SK-N-SH (cell line): ENCODE results near the gene MAPK14. TPM values are rescaled to one million over a fixed set of nuclear protein-coding genes. Genes with fewer than 3 reads are reported as not detected.

Experiments used
- CTCF ChIA-PET: fragments of 300-600, 350-600 bp; formaldehyde crosslinking; extraction: SDS; loops from one replicate; lab custom pipeline; 2021; lab: Yijun Ruan, JAX
- POLR2A ChIA-PET: fragments of 350-600 bp; sonication (Branson Sonifier 250); formaldehyde crosslinking; extraction: SDS; loops from one replicate; lab custom pipeline; 2020; ENCODE audit warnings: antibody characterized with exemption, inconsistent platforms; lab: Yijun Ruan, JAX
- DNase-seq: peaks from one replicate; pipeline ENCODE4 v3.0.0; 2012
- H2AFZ ChIP-seq: fragments of 200-600 bp; sonication (generic); 2 replicates; pipeline ENCODE4 v1.8.1; 2016; ENCODE audit warnings: antibody characterized with exemption, mild to moderate bottlenecking, low read depth
- H3F3A ChIP-seq: fragments of 200-600 bp; sonication (generic); replicated peaks from 2 replicates; pipeline ENCODE3; 2016; ENCODE audit warnings: antibody characterized with exemption, mild to moderate bottlenecking; ENCODE audit not compliant: insufficient read depth
- H3K27ac ChIP-seq, 2 experiments: fragments of 200-500 bp in 1 of 2; fragments of 200-600 bp in 1 of 2; sonication (Bioruptor generic) in 1 of 2; sonication (generic), shearing (Covaris generic) in 1 of 2; 2 replicates each; pipeline versions ENCODE4 v1.5.1 to v1.6.1; 2014 to 2016; ENCODE audit warnings: low read depth in 2 of 2, inconsistent platforms in 1 of 2, low read length in 1 of 2, mild to moderate bottlenecking in 1 of 2, mixed read lengths in 1 of 2
- H3K27me3 ChIP-seq: fragments of 200-600 bp; sonication (generic), shearing (Covaris generic); 2 replicates; pipeline ENCODE4 v1.6.1; 2016; ENCODE audit warnings: mixed run types; ENCODE audit not compliant: insufficient read depth
- H3K36me3 ChIP-seq, 2 experiments: fragments of 200-500 bp in 1 of 2; fragments of 200-600 bp in 1 of 2; sonication (Bioruptor generic) in 1 of 2; sonication (generic) in 1 of 2; replicated peaks in 1 of 2; 2 replicates each; pipeline versions ENCODE3 to v1.5.1; 2014 to 2016; ENCODE audit warnings: low read length in 1 of 2, mild to moderate bottlenecking in 1 of 2; ENCODE audit not compliant: insufficient read depth in 2 of 2, control insufficient read depth in 1 of 2
- H3K4me1 ChIP-seq, 2 experiments: fragments of 200-500 bp in 1 of 2; fragments of 200-600 bp in 1 of 2; sonication (Bioruptor generic) in 1 of 2; sonication (generic), shearing (Covaris generic) in 1 of 2; 2 replicates each; pipeline versions ENCODE4 v1.5.1 to v1.6.1; 2014 to 2016; ENCODE audit warnings: low read depth in 1 of 2, low read length in 1 of 2, mixed run types in 1 of 2; ENCODE audit not compliant: insufficient read depth in 2 of 2, control insufficient read depth in 1 of 2
- H3K4me2 ChIP-seq: fragments of 200-600 bp; sonication (generic), shearing (Covaris generic); 2 replicates; pipeline ENCODE4 v1.6.1; 2017; ENCODE audit warnings: mixed run types
- H3K4me3 ChIP-seq, 2 experiments: fragments of 200-500 bp in 1 of 2; fragments of 200-600 bp in 1 of 2; sonication (Bioruptor generic) in 1 of 2; sonication (generic), shearing (Covaris generic) in 1 of 2; 2 replicates each; pipeline versions ENCODE4 v1.5.1 to v1.8.1; 2014 to 2016; ENCODE audit warnings: low read depth in 2 of 2, inconsistent platforms in 1 of 2, low read length in 1 of 2, mild to moderate bottlenecking in 1 of 2, mixed read lengths in 1 of 2, moderate library complexity in 1 of 2
- H3K79me2 ChIP-seq: fragments of 200-600 bp; sonication (generic); 2 replicates; pipeline ENCODE4 v1.8.1; 2017; ENCODE audit warnings: mild to moderate bottlenecking; ENCODE audit not compliant: insufficient read depth
- H3K9ac ChIP-seq: fragments of 200-600 bp; sonication (generic); 2 replicates; pipeline ENCODE4 v1.6.1; 2017; ENCODE audit warnings: mixed run types
- H3K9me2 ChIP-seq: fragments of 200-600 bp; sonication (generic); 2 replicates; pipeline ENCODE4 v1.6.1; 2017; ENCODE audit warnings: mixed run types
- H3K9me3 ChIP-seq: fragments of 200-600 bp; sonication (generic); 2 replicates; pipeline ENCODE4 v1.6.1; 2017; ENCODE audit warnings: mixed run types, mild to moderate bottlenecking, moderate library complexity
- H4K20me1 ChIP-seq: fragments of 200-600 bp; sonication (generic); 2 replicates; pipeline ENCODE4 v1.6.1; 2017; ENCODE audit warnings: mild to moderate bottlenecking, mixed run types; ENCODE audit not compliant: insufficient read depth
- CHD2 ChIP-seq: fragments of 150-350 bp; IDR thresholded peaks from 2 replicates; pipeline ENCODE4 v1.6.1; 2018; ENCODE audit warnings: low read length; ENCODE audit not compliant: partially characterized antibody
- ELF1 ChIP-seq: IDR thresholded peaks from 2 replicates; pipeline ENCODE4 v1.4.0; 2012
- EP300 ChIP-seq, 2 experiments: IDR thresholded peaks; 2 replicates each; pipeline versions ENCODE4 v1.4.0 to v1.6.1; 2012; ENCODE audit warnings: borderline replicate concordance in 1 of 2, low read depth in 1 of 2, low read length in 1 of 2
- FOSL2 ChIP-seq: IDR thresholded peaks from 2 replicates; pipeline ENCODE4 v1.4.0; 2012; ENCODE audit warnings: low read depth, mild to moderate bottlenecking, moderate library complexity, borderline replicate concordance
- JUND ChIP-seq: IDR thresholded peaks from 2 replicates; pipeline ENCODE4 v1.4.0; 2012
- MEF2A ChIP-seq: IDR thresholded peaks from 2 replicates; pipeline ENCODE4 v1.4.0; 2012; ENCODE audit warnings: low read depth, borderline replicate concordance
- MXI1 ChIP-seq: IDR thresholded peaks from 2 replicates; pipeline ENCODE4 v1.6.1; 2012; ENCODE audit warnings: mild to moderate bottlenecking, low read depth, low read length, improper control_type of control experiment
- POLR2AphosphoS5 ChIP-seq: IDR thresholded peaks from 2 replicates; pipeline ENCODE4 v1.6.1; 2012; ENCODE audit warnings: low read depth, low read length
- RCOR1 ChIP-seq: fragments of 150-350 bp; IDR thresholded peaks from 2 replicates; pipeline ENCODE4 v1.6.1; 2017; ENCODE audit warnings: antibody characterized with exemption, low read length
- RXRA ChIP-seq: IDR thresholded peaks from 2 replicates; pipeline ENCODE4 v1.4.0; 2012; ENCODE audit warnings: low read depth, mild to moderate bottlenecking, borderline replicate concordance
- SMC3 ChIP-seq: IDR thresholded peaks from 2 replicates; pipeline ENCODE4 v1.6.1; 2012; ENCODE audit warnings: low read depth, low read length, improper control_type of control experiment
- YY1 ChIP-seq: IDR thresholded peaks from 2 replicates; pipeline ENCODE4 v1.4.0; 2012; ENCODE audit warnings: low read depth, mild to moderate bottlenecking
- WGBS: methylation state at CpG from one replicate; pipeline ENCODE4 v1.1.6; 2017; ENCODE audit warnings: low lambda C conversion rate; 5-methylcytosine and 5-hydroxymethylcytosine counted together
- polyA plus RNA-seq, 3 experiments: library from polyadenylated mRNA; depleted of rRNA; stranded (reverse); fragments of >200 nt; gene quantifications; 2 replicates each; pipeline ENCODE4 v1.2.3, GENCODE V29; 2012
- TF ChIP-seq, protein P1 (sequence below): IDR thresholded peaks from 2 replicates; pipeline ENCODE4 v1.4.0; 2012; ENCODE audit warnings: low read depth, borderline replicate concordance
- TF ChIP-seq, protein P2 (sequence below): IDR thresholded peaks from 2 replicates; pipeline ENCODE4 v1.6.1; 2012; ENCODE audit warnings: mild to moderate bottlenecking, low read depth, low read length, moderate library complexity

The MAPK14 gene
- polyA plus RNA-seq, 1 of the 3 experiments (the other 2 are of a cell fraction): 19.8 TPM

DNA sequence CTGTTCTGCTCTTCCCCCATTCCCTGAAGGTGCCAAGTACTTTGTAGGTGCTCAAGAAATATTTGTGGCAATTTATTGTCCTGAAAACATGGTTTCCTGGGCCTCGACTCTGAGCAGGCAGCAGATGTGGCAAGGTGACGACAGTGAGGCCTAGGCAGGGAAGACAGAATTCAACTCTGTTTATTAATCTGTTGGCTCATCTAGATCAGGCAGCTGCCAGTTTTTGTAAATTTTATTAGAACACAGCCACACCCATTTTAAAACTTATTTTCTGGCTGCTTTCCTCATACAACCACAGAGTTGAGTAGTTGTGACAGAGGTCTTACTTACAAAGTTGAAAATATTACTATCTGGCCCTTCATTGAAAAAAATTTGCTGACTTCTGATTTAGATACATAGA is 24.5 kb downstream of the MAPK14 start:
- Histone ChIP-seq H4K20me1 (peaks cover 32% of the 10 kb centered on the region), H3K27me3 (no peaks in the 10 kb centered on the region), H3K9ac (no peak overlapping the region), H3K79me2 (peaks cover 82% of the 10 kb centered on the region), H3K9me2 (no peaks in the 10 kb centered on the region), H3F3A (no peaks in the 10 kb centered on the region), H3K4me3 (no peak overlapping the region), H3K9me3 (no peaks in the 10 kb centered on the region), H2AFZ (no peak overlapping the region), H3K4me1 (peaks cover 16 to 34% of the 10 kb centered on the region in 2 experiments; a peak in 3 of 4 replicates), H3K36me3 (peaks cover 5 to 8% of the 10 kb centered on the region in 2 experiments), H3K4me2 (no peak overlapping the region), H3K27ac (no peak overlapping the region)
- CTCF ChIA-PET: interaction anchor here (0.8 to 2.0 kb wide), 2 partner anchors 12 to 43 kb away, joined by 3 to 8 read pairs; no protein-coding TSS in a partner anchor
- POLR2A ChIA-PET: interaction anchor here (0.7 kb wide), 1 partner anchor 79 kb away, joined by 4 read pairs; no protein-coding TSS in a partner anchor
- 93% methylated on average over 2 of the region's 2 CpGs for WGBS
- no peak for DNase-seq
- no peak for TF ChIP-seq YY1

DNA sequence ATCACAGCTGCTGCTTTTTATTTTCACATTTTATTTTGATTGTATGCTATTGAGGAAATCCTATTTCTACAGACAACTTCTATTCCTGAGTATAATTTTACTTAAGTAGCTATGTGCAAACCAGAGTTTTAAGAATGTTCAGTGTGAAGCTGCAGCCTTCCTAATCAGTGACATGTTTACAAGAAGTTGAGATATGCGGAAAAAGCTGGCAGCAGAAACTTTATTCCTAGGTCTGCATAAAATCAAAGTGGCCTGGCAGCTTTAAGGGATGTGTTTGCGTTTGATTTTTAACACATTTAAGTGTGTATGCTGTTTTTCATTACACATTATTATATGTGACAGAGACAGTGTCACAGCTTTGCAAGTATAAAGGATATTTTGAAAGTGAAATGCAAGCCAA is 26.3 kb downstream of the MAPK14 start:
- Histone ChIP-seq H3K27me3 (no peaks in the 10 kb centered on the region), H3K4me1 (peaks cover 16 to 34% of the 10 kb centered on the region in 2 experiments; a peak in 3 of 4 replicates), H3K36me3 (peaks cover 5 to 8% of the 10 kb centered on the region in 2 experiments), H2AFZ (no peak overlapping the region), H3K9me3 (no peaks in the 10 kb centered on the region), H3K4me2 (no peak overlapping the region), H3K9ac (no peak overlapping the region), H3K27ac (peak overlapping the region in 1 of 2 experiments; percentile 67; a peak in 2 of 4 replicates), H3F3A (no peaks in the 10 kb centered on the region), H4K20me1 (peaks cover 25% of the 10 kb centered on the region)
- DNase-seq: no peak
- POLR2A ChIA-PET: interaction anchor here (0.6 kb wide), 1 partner anchor 51 kb away, joined by 3 read pairs; no protein-coding TSS in a partner anchor
- 65% methylated on average over 2 of the region's 2 CpGs for WGBS
- TF ChIP-seq SMC3 (no peak), RCOR1 (0 out of 2 replicates have a peak, but pooled peaks have one; percentile 71), MXI1 (0 out of 2 replicates have a peak, but pooled peaks have one; percentile 8), EP300 (IDR thresholded peaks at IDR 0.05; ENCODE audit: borderline replicate concordance in 1 of 2, low read depth in 1 of 2, low read length in 1 of 2) (peak in 1 of 2 experiments; percentile 72; a peak in 2 of 4 replicates), CHD2 (peak; percentile 33), FOSL2 (no peak)
- TF ChIP-seq, all 33 proteins: peak for 4
- no peaks in the 10 kb centered on the region for H3K9me2 ChIP-seq
- H3K79me2 ChIP-seq: peaks cover 83% of the 10 kb centered on the region
- no peak overlapping the region for H3K4me3 ChIP-seq
- CTCF ChIA-PET: interaction anchor here (0.7 to 1.0 kb wide), 2 partner anchors 25 to 41 kb away, joined by 3 to 5 read pairs; no protein-coding TSS in a partner anchor

DNA sequence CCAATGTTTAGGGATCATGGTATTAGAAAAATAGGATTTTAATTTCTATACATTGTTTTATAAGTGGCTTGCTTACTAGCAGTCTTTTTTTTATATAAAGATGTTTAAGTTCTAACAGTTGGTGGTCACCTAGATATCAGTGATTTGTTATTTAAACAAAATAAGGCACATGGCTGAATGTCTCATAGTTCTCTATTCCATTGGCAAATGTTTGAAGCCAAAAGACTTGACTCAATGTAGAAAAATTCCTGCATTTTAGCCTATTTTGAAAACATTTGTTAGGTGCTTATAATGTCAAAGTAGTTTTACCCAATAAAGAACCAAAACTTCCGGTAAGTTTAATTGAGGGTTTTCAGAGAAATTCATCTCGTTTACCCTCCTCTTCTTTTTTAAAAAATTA is 26.8 kb downstream of the MAPK14 start:
- no peak overlapping the region for H3K4me3 ChIP-seq
- no peak for DNase-seq
- H3K9me3 ChIP-seq: no peaks in the 10 kb centered on the region
- no peaks in the 10 kb centered on the region for H3K27me3 ChIP-seq
- H3K27ac ChIP-seq: peak overlapping the region in 1 of 2 experiments; percentile 67; a peak in 2 of 4 replicates
- no peaks in the 10 kb centered on the region for H3F3A ChIP-seq
- H3K9ac ChIP-seq: no peak overlapping the region
- no peaks in the 10 kb centered on the region for H3K9me2 ChIP-seq
- ChIA-PET CTCF (interaction anchor here (1.0 to 6.3 kb wide), 2 partner anchors 26 to 42 kb away, joined by 3 to 29 read pairs; no protein-coding TSS in a partner anchor), POLR2A (no interaction called here)
- 96% methylated on average over 2 of the region's 2 CpGs for WGBS
- peaks cover 81% of the 10 kb centered on the region for H3K79me2 ChIP-seq
- H2AFZ ChIP-seq: no peak overlapping the region
- H4K20me1 ChIP-seq: peaks cover 20% of the 10 kb centered on the region
- peaks cover 16 to 34% of the 10 kb centered on the region in 2 experiments; a peak in 3 of 4 replicates for H3K4me1 ChIP-seq
- H3K4me2 ChIP-seq: no peak overlapping the region
- peaks cover 5 to 11% of the 10 kb centered on the region in 2 experiments for H3K36me3 ChIP-seq
- TF ChIP-seq, protein P1, sequence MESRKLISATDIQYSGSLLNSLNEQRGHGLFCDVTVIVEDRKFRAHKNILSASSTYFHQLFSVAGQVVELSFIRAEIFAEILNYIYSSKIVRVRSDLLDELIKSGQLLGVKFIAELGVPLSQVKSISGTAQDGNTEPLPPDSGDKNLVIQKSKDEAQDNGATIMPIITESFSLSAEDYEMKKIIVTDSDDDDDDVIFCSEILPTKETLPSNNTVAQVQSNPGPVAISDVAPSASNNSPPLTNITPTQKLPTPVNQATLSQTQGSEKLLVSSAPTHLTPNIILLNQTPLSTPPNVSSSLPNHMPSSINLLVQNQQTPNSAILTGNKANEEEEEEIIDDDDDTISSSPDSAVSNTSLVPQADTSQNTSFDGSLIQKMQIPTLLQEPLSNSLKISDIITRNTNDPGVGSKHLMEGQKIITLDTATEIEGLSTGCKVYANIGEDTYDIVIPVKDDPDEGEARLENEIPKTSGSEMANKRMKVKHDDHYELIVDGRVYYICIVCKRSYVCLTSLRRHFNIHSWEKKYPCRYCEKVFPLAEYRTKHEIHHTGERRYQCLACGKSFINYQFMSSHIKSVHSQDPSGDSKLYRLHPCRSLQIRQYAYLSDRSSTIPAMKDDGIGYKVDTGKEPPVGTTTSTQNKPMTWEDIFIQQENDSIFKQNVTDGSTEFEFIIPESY: no peak
- TF ChIP-seq MEF2A: no peak
- no peak for TF ChIP-seq POLR2AphosphoS5
- TF ChIP-seq ELF1: no peak
- no peak for TF ChIP-seq JUND
- TF ChIP-seq, protein P2, sequence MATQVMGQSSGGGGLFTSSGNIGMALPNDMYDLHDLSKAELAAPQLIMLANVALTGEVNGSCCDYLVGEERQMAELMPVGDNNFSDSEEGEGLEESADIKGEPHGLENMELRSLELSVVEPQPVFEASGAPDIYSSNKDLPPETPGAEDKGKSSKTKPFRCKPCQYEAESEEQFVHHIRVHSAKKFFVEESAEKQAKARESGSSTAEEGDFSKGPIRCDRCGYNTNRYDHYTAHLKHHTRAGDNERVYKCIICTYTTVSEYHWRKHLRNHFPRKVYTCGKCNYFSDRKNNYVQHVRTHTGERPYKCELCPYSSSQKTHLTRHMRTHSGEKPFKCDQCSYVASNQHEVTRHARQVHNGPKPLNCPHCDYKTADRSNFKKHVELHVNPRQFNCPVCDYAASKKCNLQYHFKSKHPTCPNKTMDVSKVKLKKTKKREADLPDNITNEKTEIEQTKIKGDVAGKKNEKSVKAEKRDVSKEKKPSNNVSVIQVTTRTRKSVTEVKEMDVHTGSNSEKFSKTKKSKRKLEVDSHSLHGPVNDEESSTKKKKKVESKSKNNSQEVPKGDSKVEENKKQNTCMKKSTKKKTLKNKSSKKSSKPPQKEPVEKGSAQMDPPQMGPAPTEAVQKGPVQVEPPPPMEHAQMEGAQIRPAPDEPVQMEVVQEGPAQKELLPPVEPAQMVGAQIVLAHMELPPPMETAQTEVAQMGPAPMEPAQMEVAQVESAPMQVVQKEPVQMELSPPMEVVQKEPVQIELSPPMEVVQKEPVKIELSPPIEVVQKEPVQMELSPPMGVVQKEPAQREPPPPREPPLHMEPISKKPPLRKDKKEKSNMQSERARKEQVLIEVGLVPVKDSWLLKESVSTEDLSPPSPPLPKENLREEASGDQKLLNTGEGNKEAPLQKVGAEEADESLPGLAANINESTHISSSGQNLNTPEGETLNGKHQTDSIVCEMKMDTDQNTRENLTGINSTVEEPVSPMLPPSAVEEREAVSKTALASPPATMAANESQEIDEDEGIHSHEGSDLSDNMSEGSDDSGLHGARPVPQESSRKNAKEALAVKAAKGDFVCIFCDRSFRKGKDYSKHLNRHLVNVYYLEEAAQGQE: no peak
- no peak for TF ChIP-seq RXRA
